ENCODE data around the gene ACER3.

GRCh38 chr11:76841923-76842452, 18.7 kb upstream of the ACER3 start:
- TF ChIP-seq CTCF (IDR thresholded peaks at IDR 0.05), result no peak
- TF ChIP-seq POLR2AphosphoS5 (IDR thresholded peaks at IDR 0.05), result no peak
